Embryonic facial prominence (tissue), 1 donor: Measurements from ENCODE around the gene NARS2.
"Not testable (repeated sequence)": the region's sequence is repeated elsewhere in the genome, so short reads cannot be mapped to it uniquely, and the experiment has no call there.

Experiments
- DNase-seq: peaks from one replicate; pipeline ENCODE4 v3.0.0-alpha.2; 2016; ENCODE audit errors: extremely low spot score

NARS2 gene

GRCh38 chr11:78489184-78489583, 85.5 kb downstream of the NARS2 start:
- no peak for DNase-seq

GRCh38 chr11:78478536-78478935, 96.1 kb downstream of the NARS2 start:
- no peak for DNase-seq

- no peak for DNase-seq
Observed at GRCh38 chr11:78476066-78476465, 98.6 kb downstream of the NARS2 start.

GRCh38 chr11:78474451-78474850, 100.2 kb downstream of the NARS2 start:
- no peak for DNase-seq

- DNase-seq, result no peak
Observed at GRCh38 chr11:78472905-78473304, 101.8 kb downstream of the NARS2 start.

GRCh38 chr11:78472382-78472781, 102.3 kb downstream of the NARS2 start:
- no peak for DNase-seq

- DNase-seq, result no peak
Observed at GRCh38 chr11:78470861-78471442, 103.7 kb downstream of the NARS2 start.

GRCh38 chr11:78469896-78470295, 104.8 kb downstream of the NARS2 start:
- no peak for DNase-seq

- no peak for DNase-seq
Observed at GRCh38 chr11:78467931-78468330, 106.7 kb downstream of the NARS2 start.

- no peak for DNase-seq
Observed at GRCh38 chr11:78467370-78467769, 107.3 kb downstream of the NARS2 start.

- DNase-seq, result no peak
Observed at GRCh38 chr11:78465169-78465942, 109.3 kb downstream of the NARS2 start.

GRCh38 chr11:78464787-78465168, 109.9 kb downstream of the NARS2 start:
- not testable (repeated sequence) for DNase-seq

GRCh38 chr11:78460471-78460870, 114.2 kb downstream of the NARS2 start:
- no peak for DNase-seq

- DNase-seq, result no peak
Observed at GRCh38 chr11:78459738-78460137, 114.9 kb downstream of the NARS2 start.

- DNase-seq, result no peak
Observed at GRCh38 chr11:78457448-78457847, 117.2 kb downstream of the NARS2 start.

- no peak for DNase-seq
Observed at GRCh38 chr11:78453140-78453935, 121.3 kb downstream of the NARS2 start.

- DNase-seq, result no peak
Observed at GRCh38 chr11:78451371-78452150, 123.1 kb downstream of the NARS2 start.

- DNase-seq, result no peak
Observed at GRCh38 chr11:78450866-78451265, 123.8 kb downstream of the NARS2 start.

- no peak for DNase-seq
Observed at GRCh38 chr11:78449866-78450265, 124.8 kb downstream of the NARS2 start.

- DNase-seq, result no peak
Observed at GRCh38 chr11:78446210-78446609, 128.5 kb downstream of the NARS2 start.

GRCh38 chr11:78444726-78445125, 129.9 kb downstream of the NARS2 start:
- no peak for DNase-seq

GRCh38 chr11:78441956-78442355, 132.7 kb downstream of the NARS2 start:
- DNase-seq, result no peak
